Right kidney (tissue), 9 donors: ENCODE measurements around the gene DQX1.
"Not testable (repeated sequence)": the region's sequence is repeated elsewhere in the genome, so short reads cannot be mapped to it uniquely, and the experiment has no call there.

ENCODE experiments used
- DNase-seq: peaks from one replicate; pipeline ENCODE4 v3.0.0-alpha.2; 2016
- long read RNA-seq, 8 donors: transcript quantifications; one replicate each; lab custom pipeline, GENCODE V29; 2026

The DQX1 gene
- long read RNA-seq, donor 1 = 0 reads
- long read RNA-seq, donor 2 = 0 reads
- long read RNA-seq, donor 3 = 0 reads
- long read RNA-seq, donor 4 = 0 reads
- long read RNA-seq, donor 5 = 0 reads
- long read RNA-seq, donor 6 = 0 reads
- long read RNA-seq, donor 7 = 0 reads
- long read RNA-seq, donor 8 = 0 reads

DNA sequence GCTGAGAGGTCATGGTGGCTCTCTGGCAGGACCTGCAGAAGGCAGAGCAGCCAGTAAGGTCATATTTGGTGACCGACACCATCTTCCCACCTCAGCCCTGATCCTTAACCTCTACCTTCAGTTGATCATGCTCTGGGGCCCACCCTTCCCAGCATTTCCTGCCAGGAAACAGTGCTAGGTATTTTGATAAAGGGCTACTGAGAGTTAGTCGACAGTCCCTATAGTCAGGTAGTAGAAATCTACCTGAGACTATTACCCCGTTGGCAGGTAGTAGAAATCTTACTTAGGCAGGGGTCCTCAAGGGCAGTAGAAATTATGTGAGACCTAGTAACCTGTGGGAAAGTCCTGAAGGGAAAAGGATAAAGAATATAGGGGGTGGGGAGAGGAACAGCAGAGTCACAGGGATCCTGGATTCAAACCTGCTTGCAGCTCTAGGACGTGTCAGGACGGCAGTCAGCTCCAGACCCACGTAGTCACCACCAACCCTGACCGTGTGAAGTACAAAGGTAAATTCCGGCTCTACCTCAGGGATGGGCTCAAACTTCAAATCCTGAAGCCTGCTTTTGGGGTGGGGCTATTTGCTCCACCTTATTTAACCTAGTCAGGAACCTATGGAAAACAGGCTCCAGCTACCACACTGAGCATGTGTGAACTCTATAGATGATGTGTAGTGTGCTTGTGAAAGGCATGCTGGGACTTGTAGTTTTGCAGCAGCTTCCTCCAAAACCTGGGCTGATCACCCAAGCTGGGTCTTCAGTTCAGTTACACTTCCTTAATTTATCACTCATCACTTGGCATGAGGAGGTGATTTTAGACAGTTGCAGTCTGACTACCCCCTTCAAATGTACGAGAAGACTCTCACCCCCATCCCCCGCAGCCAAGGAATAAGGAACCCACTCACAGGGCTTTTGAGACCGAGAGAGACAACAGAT lies at the start of gene DQX1:
Gene DQX1, minus strand, starts transcription at position 515 of the 932 bp plus-strand sequence. Its CDS starts 502 bp downstream, at position 13.
- DNase-seq = no peak

DNA sequence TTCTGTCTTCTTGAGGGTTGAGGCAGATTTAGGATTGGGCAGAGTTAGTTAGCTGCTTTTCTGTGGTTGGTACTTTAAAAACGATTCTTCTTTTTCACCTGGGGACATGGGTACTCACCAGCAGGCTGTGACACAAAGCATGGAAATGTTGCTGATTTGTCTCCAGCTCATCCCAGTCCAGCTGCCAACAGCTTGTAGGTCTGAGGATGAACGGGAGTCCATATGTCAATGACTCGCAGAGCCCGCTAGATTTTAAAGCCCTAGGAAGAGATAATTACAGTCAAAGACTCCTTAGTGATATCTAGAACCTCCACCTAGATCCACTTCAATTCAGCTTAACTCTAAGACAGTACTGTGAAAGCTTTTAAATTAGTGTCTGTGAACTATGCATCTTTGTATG lies 49.3 kb upstream of the DQX1 start:
- DNase-seq = no peak

- no peak for DNase-seq
These were observed 47.9 kb upstream of the DQX1 start for GRCh38 chr2:74573747-74574562.

DNA sequence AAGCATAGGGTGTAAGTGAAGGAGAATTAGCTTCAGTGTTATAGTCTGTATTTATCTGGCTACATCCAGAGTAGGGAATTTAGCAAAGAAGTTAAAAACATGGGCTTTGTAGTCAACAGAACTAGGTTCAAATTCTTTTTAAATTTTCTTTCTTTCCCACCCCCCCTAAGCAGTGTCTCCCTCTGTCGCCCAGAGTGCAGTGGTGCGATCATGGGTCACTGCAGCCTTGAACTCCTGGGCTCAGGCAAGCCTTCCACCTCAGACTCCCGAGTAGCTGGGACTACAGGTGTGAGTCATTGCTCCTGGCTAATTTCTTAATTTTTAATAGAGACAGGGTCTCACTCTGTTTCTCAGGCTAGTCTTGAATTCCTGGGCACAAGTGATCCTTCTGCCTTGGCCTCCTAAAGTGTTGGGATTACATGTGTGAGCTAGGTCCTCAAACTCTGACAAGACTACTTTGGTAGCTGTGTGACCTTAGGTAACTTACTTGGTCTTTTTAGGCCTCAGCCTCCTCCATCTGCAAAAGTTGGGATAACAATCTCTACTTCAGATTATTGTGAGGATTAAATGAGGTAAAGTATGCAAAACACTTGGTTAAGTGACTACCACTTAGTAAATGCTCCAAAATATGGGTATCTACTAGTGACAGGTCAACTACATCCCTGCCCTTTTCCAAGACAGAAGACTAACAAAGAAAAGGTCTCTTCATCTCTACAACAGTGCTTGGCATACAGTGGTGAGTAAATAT lies 46.3 kb upstream of the DQX1 start:
- no peak for DNase-seq

DNA sequence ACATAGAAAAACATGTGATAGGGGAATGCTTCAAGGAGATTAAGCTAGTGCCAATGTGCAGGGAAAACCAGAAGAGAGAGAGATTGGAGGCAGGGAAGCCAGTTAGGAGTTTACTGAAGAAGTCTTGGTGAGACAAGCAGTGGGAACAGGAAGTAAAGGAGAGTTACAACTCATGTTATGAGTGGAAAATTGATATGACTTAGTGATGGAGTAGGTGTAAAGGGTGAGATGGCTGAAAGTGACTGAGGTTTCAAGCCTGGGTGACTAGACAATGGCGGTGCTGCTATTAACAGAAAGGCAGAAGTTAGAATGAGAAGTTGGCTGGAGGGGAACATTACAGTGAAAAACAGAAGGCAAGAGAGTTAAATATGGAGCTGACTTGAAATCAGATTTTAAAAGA lies 45.0 kb upstream of the DQX1 start:
- DNase-seq = no peak

DNA sequence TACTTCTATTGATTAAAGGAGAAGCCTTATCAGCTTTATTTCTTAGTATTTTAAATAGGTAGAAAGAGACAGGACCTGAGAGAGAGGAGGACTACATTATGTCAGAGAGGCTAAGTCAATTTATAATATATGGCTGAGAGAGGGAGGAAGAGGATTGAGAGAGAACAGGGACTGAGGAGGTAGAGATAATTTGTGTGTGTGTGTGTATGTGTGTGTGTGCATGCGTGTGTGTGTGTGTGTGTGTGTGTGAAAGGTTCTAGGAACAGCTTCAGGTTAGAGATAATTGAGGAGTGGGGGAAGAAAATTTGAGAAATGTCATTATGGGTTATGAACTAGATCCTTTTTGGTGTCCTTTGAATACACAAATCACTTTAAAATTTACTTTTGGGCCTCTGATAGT lies 43.7 kb upstream of the DQX1 start:
- no peak for DNase-seq

DNA sequence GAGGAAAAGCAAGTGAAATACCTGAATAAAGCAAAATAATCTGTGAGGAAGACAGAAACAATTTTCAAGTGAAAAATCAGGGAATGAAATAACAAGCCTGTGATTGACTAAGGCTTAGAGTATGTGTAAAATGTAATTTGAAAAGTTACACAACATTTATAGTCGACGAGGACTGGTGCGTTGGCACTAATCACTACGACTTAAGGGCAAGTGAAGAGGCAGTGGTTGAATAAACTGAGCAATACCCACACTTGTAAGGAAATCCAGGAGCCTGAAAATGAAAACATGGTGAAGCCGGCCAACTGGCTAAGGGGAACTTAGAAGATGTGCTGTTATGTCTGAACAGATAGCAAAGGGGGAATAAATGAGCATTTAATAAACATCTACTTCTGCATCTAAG lies 41.9 kb upstream of the DQX1 start:
- no peak for DNase-seq

GRCh38 chr2:74566754-74567085 lies 40.7 kb upstream of the DQX1 start:
- no peak for DNase-seq

DNA sequence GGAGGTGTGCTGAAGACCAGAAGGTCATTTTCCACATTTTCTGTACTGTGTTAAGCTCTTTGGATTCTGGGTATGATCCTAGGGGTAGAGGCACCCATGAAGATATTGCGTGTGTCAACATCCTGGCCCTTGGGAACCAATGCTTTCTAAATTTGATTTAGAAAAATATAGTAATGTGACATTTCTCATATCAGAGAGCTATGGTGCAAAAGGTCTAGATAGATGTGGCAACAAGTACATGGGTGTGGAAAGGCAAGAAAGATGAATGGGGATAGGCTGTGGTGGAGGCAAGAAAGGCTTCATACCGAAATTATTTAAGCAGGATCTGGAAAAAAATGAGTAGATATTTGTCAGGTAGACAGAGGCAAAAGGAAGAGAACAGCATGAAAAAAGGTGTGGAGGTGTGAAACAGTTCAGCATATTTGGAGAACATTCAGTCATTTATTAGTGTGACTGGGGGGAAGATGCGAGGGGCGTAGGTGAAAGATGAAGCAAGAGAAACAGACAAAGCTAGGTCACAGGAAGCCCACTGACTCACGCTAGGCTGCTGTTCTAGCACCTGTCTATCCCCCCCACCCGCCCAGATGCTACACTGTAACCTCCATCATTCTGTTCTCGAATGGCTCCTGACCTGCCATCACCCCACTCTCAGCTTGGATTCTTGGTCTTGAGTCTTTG lies 40.2 kb upstream of the DQX1 start:
- no peak for DNase-seq

- no peak for DNase-seq
These were observed 38.2 kb upstream of the DQX1 start for GRCh38 chr2:74564222-74564621.

DNA sequence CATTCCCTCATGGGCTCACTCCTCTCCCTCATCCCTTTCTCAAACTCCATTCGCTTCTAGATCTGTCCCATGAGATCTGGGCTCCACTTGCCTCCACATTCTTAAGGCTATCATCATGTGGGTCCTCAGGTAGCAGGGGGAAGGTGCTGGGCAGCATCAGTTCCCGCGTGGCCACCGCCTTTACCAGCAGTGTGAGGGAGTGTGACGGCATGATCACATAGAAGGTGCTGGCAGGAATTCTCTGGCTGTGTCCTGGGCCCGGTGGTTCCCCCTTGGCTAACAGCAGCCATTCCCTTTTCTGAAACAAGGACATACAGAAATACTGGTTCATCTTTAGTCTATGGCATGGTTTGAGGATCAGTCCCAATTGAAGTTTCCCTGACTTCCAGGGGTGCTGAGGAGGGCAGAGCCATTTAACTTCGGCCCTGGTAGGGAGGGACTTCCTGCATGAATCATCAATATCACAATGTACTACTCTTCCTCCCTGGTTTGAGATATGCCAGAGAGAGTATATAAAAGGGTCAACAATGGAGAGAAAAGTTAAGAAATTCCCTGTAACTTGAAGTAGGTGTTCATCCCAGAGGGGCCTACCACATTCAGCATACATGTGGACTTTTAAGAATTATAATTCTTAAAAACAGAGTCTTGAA lies 36.2 kb upstream of the DQX1 start:
- no peak for DNase-seq

GRCh38 chr2:74561022-74561421 lies 35.0 kb upstream of the DQX1 start:
- not testable (repeated sequence) for DNase-seq

GRCh38 chr2:74560591-74560990 lies 34.6 kb upstream of the DQX1 start:
- DNase-seq = no peak

DNA sequence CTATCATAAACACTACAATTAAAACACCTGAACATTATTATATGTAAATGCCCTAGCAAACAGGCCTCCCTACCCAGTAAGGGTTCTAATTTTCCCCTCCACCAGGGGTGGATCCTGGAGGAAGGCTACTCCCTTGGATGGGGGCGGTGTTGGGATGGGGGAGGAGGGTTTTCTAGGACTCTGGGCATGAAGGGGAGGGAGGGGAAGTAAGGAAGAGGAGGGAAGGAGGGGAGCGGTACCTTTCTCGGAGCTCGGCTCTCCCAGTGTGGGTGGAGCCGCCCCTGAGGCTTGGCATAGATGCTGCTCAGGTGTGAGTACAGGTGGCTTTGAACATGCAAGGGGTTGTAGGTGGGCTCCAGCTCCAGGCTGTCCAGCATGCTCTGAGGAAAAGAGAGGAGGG lies 33.9 kb upstream of the DQX1 start:
- DNase-seq = no peak

GRCh38 chr2:74558284-74559230 lies 32.5 kb upstream of the DQX1 start:
- DNase-seq = no peak

GRCh38 chr2:74556831-74557370 lies 30.9 kb upstream of the DQX1 start:
- DNase-seq = no peak

GRCh38 chr2:74556159-74556558 lies 30.1 kb upstream of the DQX1 start:
- DNase-seq = no peak

GRCh38 chr2:74555610-74556103 lies 29.6 kb upstream of the DQX1 start:
- no peak for DNase-seq

- DNase-seq = peak; percentile 90
These were observed 28.9 kb upstream of the DQX1 start for GRCh38 chr2:74554820-74555531.
